SK-N-MC (cell line): ENCODE results near the gene ZNF474.

Experiments used
- EZH2 ChIP-seq: fragments of 200-600 bp; sonication (generic); IDR thresholded peaks from one replicate; pipeline ENCODE4 v1.6.1; 2017; ENCODE audit warnings: antibody characterized with exemption
- FOXP2 ChIP-seq: optimal IDR thresholded peaks from 2 replicates; pipeline ENCODE3; 2011; ENCODE audit warnings: mild to moderate bottlenecking, moderate library complexity; ENCODE audit not compliant: insufficient read depth; ENCODE audit errors: extremely low read length, control extremely low read depth
- POLR2AphosphoS5 ChIP-seq: IDR thresholded peaks from 2 replicates; pipeline ENCODE4 v1.6.1; 2012; ENCODE audit warnings: mild to moderate bottlenecking, low read depth, low read length, borderline replicate concordance

- TF ChIP-seq EZH2 (no peak), POLR2AphosphoS5 (no peak), FOXP2 (no peak)
These were observed 20.2 kb downstream of the ZNF474 start for GRCh38 chr5:122149321-122150090.
